ENCODE data around the gene POLDIP3.

Gene POLDIP3

DNA sequence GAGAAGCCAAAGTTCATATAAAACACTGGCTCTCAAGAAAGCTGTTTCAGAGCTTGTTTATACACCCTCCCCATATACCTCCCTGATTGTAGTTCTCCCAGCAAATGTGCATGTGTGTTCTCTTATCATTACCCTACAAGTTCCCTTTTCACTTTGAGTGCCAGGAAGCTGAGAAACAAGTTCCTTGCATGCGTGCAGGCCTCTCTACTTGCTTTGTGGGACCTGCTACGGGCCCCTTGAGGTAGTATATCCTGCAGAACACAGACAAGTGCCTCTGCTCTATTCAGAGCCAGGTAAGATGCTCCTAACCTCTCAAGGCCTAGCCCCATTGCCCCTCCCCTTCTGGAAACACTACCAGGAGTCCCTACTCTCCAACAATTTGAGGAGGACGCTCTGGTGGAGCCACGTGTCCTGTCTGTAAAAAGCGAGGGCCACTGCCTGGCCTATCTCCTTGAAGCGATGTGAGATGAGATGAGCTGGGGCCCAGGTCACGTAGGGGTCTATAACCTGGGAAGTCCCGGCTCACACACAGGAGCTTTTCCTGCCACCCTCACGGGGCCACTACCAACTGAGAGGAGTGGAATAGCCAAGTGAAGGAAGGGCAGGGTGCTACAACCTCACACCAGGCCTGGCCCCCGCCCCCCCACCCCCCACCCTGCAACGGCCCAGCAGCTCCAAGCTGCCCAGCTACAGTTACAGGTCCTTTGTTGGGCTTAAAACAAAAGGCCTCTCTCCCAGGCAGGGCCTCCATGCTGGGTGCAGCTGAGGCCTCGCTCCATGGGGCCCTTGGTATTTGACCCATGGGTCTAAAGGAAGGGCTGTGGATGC, 28.3 kb upstream of the POLDIP3 start:
- FAIRE-seq, result no peak

DNA sequence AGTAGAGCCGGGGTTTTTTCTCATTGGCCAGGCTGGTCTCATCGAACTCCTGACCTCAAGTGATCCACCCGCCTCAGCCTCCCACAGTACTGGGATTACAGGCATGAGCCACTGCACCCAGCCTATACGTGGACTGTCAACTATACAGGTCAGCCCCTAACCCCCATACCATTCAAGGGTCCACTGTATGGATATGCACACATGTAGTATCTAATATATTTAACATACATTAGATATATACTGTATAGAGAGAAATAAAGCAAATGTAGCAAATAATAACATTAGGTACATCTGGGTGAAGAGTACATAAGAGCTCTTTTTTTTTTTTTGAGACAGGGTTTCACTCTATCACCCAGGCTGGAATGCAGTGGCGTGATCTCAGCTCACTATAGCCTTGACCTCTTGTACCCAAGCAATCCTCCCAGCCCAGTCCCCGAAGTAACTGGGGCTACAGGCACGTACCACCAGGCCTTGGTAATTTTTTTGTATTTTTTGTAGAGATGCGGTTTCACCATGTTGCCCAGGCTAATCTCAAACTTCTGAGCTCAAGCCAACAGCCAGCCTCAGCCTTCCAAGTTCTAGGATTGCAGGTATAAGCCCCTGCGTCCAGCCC, 27.2 kb upstream of the POLDIP3 start:
- no peak for FAIRE-seq

DNA sequence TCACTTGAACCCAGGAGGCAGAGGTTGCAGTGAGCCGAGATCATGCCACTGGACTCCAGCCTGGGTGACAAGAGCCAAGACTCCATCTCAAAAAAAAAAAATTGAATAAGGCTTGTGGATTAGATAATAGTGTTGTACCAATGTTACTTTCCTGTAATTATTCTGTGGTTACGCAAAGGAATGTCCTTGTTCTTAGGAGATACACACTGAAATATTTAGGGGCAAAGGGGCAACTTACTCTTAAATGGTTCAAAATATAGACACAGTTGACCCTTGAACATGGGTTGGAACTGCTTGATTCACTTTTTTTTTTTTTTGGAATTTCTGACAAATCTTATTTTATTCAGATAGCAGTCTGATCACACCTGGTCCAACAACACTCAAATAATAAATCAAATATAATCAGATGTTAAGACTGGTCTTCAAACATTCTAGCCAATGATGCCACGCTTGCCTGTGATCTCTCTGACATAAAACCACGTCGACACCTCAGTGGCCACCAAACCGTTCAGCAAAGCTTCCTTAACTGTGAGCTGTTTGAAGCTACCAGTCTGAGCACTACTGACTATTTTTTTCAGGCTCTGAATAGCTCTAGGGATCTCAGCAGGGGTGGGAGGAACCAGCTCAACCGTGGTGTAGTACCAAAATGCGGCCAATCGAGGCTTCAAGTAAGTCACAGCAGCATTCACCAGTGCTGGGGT, 25.0 kb upstream of the POLDIP3 start:
- FAIRE-seq, result no peak

DNA sequence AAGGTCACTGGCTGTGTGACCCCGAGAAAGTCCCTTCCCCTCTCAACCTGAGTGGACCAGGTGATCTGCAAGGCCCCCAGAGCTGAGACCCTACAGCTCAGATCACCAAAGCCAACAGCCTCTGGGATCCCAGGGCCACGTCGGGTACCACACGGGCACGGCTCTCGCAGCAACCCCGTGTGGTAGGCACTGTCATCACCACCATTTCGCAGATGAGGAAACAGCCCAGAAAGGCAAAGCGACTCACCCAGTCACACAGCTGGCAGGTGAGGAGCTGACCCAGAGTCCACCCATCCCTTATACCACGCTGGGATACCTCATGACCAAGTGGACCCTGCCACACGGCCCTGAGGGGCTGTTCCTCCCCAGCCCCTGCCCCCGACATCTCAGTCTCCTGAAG, 22.9 kb upstream of the POLDIP3 start:
- no peak for FAIRE-seq

DNA sequence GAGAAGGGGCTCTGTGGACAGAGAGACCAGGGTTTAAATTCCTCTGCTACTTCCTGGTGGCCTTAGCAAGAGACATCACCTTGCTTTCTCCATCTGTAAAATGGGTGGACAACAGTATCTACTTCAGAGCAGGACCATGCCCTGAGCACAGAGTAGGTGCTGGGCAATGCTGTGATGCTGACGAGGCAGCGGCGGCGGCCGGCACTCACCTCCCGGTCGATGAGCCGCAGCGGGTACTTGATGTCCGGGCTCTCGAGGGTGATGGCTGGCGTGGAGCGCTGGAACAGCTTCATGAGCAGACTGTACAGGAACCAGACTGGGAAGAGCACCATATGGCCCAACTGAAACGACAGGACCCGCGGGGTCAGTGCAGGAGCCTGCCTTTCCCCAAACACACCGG, 21.8 kb upstream of the POLDIP3 start:
- FAIRE-seq, result no peak

DNA sequence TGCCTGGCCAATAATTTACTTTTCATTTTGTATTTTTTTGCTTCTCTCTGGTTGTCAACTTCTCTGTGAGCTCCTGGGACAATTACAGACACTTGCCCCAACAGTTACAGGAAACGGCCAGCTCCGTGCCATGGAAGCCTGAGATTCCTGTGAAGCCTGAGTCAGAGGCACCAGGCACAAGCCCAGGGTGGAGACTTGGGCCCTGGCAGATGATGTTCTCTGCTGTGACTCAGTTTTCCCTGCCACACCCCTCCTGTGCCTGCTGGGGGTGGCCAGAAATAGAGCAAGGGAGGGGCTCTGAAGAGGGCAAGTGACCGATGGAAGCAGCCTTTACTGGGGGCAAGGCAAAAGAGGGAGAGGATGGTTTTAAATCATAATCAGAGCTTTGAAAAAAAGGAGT, 20.8 kb upstream of the POLDIP3 start:
- no peak for FAIRE-seq

DNA sequence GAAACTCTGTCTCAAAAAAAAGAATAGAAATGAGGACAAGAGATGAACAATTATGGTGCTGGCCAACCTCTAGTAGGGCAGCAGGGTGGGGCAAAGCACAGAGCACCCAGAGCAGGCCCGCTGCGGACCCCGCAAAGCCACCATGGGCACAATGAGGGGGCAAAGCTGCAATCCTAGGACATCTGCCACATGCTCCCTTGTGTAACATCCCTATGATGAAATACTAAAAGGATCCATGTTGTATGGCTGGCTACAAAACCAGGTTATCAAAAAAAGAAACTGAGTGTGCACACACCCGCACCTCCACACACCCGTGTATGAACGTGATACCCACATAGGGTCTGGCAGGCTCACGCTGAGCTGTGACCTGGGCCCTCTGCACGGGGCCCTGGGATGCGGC, 18.3 kb upstream of the POLDIP3 start:
- no peak for FAIRE-seq

DNA sequence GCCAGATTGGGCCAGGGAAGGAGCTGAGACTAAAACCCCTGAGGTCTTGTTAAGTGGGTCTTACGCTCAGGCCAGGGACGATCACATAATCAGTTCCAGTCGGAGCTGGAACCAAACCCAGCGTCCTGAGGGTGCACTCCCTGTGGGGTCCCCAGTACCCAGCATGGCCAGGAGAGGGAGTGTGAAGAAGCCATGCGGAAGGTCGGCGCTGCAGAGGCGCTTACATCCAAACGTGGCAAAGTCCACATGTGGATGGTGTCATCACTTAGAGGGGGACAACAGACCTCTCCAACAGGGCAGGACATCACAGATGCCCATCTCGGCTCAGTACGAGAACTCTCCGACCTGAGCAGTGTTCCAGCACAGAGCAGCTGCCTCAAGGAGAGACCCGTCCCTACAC, 17.4 kb upstream of the POLDIP3 start:
- no peak for FAIRE-seq

DNA sequence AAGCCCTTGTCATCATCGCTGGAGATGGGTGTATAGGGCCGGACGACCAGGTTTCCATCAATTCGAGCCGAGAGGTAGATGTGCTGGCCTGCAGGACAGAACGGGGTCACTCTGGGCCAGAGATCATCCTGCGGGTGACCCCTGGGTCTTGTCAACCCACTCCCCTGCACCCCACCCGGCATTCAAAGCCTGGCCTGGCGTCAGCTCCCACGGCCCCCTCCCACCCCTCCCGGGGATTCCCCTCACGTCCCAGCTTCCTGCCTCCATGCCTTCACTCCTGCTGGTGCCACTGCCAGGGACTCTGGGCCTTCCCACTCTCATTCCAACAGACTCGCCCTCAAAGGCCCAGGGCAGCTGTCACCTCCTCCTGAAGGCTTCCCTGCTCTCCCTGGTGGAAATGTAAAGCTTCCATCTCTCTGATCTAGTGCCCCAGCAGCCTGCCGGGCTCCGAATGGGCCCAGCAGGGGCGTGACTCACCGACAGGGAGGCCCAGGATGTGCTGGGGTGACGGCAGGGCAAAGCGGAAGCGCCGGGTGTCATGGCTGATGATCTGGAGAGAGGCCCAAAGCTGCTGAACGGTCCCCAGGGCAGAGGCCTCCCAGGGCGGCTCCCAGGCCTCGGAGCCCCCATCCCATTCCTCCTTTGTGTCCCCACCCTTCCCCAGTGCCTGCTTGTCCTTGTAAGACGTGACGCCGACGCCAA, 16.4 kb upstream of the POLDIP3 start:
- no peak for FAIRE-seq

DNA sequence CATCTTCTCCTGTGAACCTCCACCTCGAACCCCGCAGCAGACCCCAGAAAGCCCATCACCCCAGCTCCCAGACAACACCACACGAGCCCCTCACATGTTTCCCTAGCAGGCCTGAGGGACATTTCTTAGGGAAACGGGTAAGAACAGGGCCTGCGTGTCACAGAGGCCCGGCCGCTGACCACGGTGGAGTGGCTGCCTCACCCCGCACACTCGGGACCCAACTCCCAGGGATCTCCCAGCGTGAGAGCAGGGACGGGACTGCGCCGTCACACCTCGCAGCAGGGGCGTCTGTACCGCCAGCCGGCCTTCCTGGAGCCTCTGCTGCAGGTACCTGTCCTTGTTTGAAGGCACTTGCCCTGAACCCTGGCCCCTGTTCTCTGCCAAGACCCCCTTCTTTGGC, 15.5 kb upstream of the POLDIP3 start:
- FAIRE-seq, result no peak

DNA sequence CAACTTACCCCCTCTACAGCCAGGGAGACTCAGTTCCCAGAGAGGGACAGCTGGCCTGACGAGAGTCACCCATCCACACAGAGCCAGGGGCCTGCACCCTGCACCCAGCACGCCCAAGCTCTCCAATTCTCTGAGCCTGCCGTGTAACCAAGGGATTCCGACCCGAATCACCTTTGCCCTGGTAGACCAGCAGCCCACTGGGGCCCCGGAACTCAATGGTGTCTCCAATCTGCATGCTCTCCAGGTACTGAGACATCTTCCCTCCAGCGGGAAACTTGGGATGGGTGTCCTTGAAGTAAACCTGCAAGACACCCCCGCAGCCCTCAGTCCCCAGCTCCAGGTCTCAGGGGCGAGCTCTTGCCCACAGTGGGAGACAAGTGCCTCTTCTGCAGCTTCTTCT, 13.3 kb upstream of the POLDIP3 start:
- no peak for FAIRE-seq

DNA sequence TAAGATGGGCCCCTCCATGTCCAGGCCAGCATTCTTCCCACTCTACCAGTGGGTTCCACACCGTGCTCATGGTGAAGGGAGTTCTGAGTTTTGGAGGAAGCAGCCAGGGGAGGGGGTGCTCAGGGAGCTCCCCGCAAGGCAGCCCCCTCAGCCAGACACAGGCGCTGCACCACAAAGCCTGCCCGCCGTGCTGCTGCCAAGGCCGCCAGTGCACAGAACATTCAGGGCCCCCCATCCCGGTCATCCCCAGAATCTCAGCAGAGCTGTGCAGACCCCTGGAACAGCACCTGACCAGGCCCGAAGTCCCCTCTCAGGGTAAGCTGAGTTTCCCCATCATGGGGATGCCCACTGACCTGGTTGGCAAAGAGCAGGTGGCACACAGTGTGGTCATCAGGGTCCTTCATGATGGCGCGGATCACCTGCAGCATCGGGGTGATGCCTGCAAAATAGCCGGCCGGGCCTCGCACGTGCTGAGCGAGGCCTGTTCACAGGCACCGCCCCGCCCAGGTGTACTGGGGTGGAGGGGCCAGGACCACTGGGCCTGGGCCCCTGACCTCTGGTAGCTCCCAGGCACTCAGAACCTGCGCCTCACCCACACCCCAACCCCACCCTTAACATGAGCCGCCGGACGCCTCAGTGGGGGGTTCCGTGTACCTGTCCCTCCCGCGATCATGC, 12.4 kb upstream of the POLDIP3 start:
- FAIRE-seq, result no peak

DNA sequence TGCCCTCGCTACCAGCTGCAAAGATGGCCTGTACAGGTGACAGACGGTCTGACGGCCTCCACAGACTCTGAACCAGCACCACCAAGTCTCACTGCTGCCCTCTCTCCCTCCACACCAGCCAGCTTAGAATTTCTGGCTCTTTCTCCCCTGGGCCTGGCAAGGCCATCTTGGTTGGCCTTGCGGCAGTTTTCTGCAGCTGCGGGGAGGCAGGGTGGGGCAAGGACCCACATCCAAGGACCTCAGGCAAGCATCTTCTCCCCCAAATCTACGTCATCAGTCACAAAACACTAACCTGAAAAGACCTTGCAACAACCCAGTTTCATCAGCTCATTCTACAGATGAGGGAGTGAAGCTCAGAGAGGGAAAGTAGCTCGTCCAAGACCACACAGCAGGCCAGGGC, 11.7 kb upstream of the POLDIP3 start:
- no peak for FAIRE-seq

DNA sequence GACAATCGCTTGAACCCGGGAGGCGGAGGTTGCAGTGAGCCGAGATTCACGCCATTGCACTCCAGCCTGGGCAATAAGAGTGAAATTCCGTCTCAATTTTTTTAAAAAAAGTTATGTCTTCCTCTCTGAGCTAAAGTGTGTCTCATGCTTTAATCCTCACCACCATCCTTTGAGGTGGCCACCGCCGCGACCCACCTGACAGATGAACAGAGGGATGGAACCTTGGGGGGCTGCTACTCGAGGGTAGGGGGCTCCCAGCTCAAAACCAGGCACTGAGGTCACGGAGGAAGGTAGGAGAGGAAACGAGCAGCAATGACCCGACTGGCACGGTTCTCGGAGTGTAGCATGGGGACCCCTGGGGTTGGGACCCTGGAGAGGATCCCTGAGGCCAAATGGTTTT, 10.7 kb upstream of the POLDIP3 start:
- FAIRE-seq, result no peak

DNA sequence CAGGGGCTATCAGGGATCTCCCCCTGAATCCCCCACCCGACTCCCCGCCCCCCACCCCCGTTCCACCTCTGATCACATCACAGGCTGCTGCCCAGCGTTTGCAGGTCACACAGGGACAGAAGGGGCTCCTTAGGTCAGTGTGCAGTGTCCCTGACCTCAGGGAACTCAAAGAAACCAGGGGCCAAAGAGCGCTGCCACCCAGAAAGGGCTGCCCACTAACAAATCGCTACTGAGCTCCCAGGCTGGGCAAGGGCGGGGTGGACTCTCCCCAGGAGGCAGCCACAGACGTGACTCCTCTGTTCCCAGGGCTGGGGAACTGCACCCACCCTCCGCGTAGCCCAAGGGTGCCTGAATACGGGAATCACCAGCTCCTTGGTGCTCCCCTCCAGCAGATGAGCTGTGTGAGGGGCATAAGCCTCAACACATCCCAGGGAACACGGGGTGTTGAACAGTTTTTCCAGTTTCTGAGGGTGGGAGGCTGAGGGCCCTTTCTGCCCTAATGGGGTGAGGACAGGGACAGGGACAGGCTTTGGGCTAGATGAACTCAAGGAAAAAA, 9.9 kb upstream of the POLDIP3 start:
- no peak for FAIRE-seq

DNA sequence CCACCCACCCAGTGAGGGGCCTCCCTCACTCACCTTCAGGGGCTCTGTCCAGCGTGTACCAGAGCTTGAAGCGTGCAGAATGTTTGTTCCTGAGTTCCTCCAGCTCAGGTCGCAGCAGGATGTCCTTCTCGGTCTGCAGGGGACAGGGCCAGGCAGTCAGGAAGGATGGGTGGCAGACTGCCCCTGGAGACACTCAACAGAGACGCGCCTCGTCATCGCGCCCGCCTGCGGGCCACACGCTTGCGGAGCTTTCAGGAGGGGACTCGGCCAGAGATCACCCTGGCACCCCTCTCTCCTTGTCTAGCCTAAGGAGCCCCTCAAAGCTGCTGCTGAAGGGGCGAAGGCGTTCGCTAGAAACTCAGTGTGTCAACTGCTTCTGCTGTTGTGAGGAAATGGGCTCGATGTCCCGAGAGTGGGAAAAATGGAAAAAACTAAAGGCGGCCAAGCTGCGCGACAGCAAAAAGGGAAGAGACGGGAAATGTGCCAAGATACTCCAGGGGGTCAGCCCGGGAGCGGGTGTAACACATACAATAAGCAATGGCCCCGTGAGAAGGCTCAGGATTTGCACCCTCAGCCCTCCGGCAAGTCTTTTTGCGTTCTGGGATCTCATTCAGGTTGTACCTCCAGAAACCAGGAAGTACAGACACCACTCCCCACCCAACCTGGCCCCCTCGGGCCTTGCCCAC, 9.2 kb upstream of the POLDIP3 start:
- FAIRE-seq, result no peak

DNA sequence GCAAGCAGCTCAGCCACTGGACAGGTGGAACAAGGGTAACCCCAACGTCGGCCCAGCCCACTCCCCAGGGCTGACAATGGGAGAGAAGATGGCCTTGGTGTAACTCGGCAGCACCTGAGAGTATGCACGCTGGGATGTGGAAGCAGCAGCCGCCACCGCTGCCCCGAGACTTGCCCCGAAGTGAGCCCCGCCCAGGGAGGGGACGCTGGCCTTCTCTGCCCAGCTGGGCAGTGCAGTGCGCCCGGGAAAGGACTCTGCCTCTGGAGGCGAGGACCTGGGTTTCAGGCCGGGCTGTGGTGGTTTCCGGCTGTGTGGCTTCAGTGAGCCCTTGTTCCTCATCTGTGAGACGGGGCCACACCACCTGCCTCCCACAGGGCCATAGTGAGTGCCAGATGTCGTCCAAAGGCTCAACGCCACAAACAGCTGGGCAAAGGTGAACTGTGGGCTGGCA, 8.6 kb upstream of the POLDIP3 start:
- FAIRE-seq, result no peak

DNA sequence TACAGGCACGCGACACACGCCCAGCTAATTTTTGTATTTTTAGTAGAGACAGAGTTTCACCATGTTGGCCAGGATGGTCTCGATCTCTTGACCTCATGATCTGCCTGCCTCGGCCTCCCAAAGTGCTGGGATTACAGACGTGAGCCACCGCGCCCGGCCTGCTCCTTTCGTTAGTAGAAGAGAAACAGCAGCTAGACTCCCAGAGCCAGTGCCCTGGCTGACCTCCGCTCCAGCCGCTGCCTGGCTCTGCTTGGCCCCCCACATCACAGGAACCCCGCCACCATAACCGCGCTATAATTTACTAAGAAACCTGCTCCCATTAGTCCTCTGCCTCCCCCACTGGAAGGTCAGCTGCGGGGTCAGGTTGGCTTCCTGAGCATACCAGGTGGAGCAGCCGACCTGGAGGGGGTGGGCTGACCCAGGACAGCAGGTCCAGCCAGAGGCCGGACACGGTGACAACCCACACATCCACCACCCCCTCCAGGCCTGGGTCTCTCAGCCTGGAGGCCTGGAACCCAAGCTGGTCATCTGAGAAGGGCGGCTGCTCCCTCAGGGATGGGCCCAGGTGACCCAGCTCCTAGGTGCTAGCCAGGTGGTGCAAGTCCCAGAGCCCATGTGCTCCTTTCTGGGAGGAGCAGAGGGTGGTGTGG, 7.5 kb upstream of the POLDIP3 start:
- no peak for FAIRE-seq

DNA sequence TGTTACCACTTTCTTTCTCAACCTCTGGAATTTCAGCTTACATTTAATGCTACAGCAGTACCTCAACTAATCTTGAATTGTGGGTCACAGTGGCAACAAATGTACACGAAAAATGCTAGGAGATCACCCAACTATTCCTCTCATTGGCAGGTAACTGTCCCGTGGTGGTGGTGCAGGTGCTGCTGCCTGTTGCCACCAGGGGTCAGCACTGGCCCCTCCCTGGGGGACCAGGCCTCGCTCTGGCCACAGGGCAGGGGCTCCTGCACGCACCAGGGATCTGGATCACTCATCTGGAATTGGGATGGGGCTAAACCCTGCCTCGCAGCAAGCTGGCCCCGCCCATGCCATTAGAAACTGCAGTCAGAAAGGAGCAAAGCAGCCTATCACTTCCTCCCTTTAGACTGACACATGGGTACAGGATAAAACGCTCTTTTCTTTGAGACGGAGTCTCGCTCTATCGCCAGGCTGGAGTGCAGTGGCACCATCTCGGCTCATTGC, 6.9 kb upstream of the POLDIP3 start:
- FAIRE-seq, result no peak

DNA sequence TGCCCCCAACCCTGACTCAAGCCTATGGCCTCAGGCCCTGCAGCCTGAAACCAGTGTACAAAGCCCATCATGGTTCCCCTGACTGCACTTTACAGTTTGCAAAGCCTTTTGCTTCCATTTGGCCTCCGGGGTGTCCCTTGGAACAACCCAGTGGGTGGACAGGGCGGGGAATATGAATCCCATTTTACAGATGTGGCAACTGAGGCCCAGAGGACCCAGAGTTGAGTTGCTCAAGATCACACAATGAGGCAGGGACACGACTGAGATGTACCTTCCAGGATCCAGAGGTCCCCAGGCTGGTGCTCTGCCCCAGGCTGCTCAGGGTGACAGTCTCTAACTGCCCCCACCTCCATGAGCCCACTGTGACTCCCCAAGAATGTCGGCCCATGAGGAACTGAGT, 5.4 kb upstream of the POLDIP3 start:
- FAIRE-seq, result no peak
